HG03066 (cell line): ENCODE results near the gene PTX4.

Experiments
- ATAC-seq: cut with Tn5 transposase; IDR thresholded peaks from one replicate; pipeline ENCODE4 v1.9.1; 2021; ENCODE audit warnings: low read depth; ENCODE audit not compliant: unreplicated experiment

PTX4 gene, protein sequence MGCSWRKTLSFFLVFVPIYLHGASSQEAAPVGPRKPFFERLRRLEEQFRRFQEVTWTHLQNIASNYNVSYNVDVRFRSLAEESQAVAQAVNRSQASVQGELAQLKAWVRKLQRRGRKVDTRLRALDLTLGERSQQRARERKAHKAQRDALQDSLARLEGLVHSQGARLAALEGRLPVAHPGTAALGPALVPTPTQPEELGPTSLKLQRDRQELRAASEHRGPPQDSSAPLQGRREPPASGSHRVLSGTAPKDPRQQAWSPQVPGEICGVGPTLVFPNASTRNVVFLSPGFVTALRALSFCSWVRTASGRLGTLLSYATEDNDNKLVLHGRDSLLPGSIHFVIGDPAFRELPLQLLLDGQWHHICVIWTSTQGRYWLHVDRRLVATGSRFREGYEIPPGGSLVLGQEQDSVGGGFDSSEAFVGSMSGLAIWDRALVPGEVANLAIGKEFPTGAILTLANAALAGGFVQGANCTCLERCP

DNA sequence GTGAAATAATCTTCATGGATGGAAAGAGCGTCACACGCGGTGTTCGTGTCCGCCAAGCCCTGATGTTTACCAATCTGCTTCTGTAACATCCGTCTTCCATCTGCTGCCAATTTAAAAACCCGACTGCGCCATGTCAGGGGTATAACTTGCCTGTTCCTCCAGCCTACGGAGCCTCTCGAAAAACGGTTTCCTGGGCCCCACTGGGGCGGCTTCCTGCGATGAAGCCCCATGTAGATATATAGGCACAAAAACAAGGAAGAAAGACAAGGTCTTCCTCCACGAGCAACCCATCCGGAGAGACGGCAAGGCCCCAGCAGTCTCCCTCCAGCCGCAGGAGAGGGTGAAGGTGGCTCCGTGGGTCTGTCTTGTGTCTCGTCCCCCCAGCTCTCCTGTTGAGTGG is at the start of gene PTX4:
Gene PTX4 (minus strand): TSS at position 326 of the 400 bp plus-strand sequence. CDS start 35 bp downstream, at position 291.
- ATAC-seq, result no peak

DNA sequence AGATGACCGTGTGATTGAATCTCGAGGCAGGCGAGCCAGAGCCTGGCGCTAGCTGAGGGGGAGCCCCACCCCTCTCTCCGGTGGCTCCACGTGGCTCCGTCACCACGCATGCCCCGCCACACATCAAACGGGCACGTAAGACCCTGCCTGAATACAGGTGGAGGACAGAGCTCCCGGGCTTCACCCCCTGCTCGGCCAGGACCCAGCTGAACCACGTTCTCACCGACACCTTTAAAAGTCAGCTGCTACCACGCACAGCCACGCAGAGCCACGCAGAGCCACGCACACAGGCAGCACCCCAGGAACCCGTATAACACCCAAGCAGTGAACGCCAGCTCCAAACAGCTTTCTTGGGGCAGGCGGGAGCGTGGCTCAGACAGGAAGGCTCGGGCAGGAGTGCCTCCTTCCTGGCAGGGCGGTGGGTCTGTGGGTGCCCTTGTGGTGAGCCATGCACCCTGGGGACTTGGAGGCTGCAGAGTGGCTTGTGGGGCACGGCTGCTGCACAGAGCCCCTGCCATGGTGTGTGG is 49.1 kb upstream of the PTX4 start:
- ATAC-seq, result no peak

DNA sequence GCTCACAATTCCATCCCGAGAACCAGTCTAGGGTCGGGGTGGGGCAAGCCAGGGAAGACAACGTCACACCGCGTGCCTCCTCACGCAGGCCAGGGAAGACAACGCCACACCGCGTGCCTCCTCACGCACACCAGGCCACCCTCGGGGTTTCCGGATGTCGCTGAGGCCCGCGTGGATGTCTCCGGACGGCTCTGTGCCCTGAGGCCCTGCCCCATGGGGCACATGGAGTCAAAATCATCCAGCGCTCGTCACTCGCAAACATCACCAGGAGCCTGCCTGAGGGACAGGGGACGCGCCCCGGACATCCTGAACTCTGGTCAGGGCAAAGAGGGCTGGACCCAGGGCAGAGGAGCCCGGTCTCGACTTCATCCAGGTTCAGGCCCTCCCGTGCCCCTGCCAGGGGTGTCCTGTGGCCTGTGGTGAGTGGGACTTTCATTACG is 48.4 kb upstream of the PTX4 start:
- ATAC-seq, result no peak

DNA sequence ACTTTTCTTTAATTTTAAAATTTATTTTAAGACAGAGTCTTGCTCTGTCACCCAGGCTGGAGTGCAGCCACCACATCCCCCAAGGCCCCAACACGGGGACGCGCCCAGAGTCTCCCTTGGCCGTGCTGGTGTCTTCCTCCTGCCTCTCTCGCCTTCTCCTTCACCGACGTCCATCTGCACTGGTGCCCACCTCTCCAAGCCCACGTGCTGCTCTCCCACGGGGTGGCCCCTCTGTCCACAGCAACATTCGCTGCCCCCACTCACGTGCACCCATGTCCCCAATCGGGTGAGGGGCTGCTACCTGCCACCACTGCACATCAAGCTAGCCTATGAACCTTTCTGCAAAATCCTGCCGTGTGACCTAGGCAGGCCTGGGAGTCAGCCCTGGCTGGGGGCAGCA is 47.9 kb upstream of the PTX4 start:
- ATAC-seq, result no peak

DNA sequence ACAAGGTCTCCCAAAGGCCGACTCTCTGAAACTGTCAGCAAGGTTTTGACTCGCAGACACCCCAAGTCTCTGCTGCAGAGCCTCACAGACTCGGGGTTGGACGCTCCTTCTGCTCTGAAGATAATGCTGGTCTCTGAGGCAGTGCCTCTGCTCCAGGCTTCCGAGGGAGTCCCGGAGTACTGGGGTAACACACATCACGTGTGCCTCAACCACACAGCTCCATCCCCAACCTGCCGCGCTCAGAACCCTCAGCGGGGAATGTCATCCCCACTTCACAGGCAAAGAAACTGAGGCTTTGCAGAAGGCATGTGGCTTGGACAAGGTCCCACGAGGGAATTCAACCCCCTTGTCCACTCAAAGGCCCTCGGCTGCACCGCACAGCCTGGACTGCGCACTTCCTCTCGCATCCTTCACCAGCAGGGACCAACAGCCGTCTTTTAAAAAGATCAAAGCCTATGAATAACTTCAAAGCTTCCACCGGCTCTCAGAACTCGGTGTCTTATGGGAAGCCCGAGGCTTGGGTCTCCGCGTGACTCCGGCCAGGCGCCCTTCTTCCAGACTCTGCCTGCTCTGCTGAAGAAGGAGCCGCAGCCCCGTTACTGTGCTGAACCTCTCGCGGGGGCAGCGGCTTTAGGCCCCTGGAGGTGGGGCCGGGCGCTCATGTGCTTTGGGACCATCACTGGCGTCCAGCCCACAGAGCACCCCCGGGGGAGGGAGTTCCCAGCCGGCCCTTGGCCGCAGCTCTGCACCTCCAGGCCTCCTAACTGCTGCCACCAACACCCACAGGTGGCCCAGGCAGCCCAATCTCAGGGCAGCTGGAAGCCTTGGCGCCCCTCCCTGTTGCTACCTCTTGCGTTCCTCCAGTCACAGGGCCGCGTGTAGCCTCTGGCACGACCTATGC is 46.9 kb upstream of the PTX4 start:
- ATAC-seq, result no peak

DNA sequence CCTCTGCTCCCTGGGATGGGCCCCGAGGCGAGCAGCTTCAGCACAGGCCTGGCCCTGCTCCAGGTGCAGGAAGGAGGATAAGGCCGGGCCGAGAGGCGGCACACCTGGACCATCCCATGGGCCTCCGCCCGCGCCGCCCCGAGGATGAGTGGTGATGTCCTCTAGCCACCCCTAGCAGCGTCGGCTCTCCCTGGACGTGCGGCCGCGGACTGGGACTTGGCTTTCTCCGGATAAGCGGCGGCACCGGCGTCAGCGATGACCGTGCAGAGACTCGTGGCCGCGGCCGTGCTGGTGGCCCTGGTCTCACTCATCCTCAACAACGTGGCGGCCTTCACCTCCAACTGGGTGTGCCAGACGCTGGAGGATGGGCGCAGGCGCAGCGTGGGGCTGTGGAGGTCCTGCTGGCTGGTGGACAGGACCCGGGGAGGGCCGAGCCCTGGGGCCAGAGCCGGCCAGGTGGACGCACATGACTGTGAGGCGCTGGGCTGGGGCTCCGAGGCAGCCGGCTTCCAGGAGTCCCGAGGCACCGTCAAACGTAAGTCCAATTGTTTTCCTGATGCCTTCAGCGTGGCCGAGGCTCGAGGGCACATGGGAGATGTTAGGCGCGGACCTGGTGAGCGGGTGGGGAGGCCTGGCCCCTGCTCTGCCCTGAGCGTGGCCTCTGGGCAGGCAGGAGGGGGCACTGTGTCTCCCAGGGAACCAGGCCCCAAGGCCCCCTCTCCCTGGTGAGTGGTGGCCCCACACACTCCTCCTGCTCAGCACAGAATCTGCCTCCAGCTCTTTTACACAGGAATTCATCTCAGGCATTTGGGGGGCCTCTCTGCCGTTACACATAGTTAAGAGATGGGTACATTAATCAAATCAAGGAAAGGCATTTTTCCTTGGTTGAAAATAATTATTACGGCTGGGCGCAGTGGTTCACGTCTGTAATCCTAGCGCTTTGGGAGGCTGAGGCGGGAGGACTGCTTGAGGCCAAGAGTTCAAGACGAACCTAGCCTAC is 45.6 kb upstream of the PTX4 start:
- ATAC-seq, result no peak

DNA sequence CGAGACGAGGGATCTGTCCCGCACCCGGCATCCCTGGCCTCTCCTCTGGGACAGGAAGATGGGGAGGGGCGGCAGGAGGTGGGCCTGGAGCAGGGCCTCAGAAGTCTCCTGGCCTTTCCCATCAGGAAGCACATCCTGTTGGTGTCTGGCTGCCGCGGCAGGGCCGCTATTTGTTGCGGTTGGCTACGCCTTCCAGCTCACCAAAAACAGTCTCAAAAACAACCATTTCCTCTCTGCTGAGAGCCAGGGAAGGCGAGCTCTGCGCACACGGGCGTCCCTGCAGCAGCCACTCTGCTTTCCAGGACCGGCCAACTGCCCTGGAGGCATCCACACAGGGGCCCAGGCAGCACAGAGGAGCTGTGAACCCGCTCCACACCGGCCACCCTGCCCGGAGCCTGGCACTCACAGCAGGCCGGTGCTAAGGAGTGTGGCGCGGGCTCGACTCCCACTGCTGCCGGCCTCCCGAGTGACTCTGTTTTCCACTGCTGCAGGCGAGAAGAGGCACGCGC is 44.8 kb upstream of the PTX4 start, which contains the start of gene TMEM204:
Gene TMEM204 (plus strand): TSS at position 224 of the 509 bp plus-strand sequence. CDS start 610 bp downstream, outside the sequence.
- no peak for ATAC-seq

DNA sequence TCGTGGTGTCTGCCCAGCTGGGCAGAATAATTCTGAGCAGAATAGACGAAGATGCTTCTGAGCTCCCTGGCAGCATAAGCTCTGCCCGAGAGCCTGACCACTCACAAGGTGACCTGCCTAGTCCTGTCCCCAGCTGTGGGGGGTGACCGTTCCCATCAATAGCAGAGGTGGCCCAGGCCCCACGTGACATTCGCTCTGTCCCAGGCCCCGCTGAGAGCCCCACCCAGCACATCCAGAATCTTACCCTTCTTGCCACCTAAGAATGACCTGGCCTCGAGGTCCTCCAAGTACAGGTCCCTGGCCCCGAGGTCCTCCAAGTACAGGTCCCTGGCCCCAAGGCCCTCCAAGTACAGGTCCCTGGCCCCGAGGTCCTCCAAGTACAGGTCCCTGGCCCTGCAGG is 44.0 kb upstream of the PTX4 start:
- no peak for ATAC-seq

DNA sequence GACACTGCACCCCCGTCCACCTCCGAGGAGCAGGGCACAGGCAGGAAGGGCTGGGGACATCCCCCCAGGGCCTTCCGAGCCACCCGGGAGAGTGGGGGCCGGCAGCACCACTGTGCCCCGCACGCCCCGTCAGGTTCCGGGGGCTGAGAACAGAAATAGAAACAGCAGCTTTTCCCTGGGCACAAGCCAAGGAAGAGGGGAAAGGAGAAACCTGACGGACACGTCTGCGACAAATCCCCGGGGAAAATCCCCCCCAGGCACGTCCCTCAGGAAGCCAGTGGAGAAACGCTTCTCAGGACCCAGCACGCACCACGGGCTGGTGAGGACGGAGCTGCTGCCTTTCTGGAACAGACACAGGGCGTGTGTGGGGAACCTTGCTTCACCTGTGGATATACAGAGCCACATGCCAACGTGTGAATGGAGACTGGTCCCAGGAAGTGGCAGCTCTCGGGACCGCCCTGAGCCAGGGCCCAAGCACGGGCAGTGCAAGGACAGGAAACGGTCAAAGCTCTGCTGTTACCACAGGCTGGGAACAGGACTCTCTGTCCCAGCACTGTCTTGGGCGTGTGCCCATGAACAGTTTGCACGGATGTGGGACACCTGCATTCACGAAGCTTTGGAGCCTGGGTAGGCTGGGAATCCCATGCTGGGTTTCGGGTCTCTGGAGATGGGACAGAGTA is 43.5 kb upstream of the PTX4 start:
- no peak for ATAC-seq

DNA sequence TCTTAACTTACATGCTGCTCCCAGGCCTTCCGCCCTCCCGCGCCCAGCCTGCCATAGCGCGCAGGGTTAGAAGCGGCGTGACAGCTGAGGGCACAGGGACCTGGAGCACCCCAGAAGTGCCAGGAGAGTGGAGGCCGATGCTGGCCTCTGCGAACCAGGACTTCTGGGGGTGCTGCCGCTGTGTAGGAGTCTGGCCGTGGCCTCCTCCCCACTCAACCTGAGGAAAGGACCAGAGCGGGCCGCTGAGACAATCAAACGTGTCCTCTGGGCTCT is 42.8 kb upstream of the PTX4 start:
- no peak for ATAC-seq

DNA sequence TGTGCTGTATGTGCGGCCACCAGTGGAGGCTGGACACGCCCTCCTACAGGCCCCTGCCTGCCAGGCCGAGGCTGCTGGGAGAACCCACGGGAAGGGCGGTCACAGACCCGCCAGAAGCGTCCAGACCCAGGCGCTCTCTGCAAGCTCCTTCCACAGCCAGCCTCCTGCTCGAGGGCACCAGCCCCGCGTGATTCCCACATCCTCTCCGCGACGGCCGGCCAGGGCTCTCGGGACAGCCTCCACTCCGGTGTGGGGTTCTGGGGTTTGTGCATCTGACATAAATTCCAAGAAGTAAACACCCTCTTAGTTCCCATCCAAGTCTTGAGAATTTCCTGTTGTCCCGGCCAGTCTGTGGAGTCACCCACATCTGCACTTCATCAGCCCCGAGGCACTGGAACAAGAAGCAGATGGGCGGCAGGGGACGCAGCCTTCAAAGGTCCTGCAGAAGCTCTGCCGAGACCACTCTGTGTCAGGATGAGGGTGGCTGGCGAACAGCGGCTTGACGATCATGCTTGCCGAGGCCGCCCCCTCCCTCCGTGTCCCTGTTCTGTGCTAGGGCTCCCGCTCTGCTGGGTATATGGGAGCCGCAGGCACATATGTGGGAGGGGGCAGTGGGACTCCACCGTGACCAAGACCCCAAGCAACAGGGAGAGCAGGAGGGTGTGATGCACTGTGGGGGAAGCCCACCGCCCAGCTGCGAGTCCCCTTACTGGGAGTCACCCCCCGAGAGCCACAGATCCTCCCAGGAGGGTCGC is 42.3 kb upstream of the PTX4 start:
- ATAC-seq, result no peak

DNA sequence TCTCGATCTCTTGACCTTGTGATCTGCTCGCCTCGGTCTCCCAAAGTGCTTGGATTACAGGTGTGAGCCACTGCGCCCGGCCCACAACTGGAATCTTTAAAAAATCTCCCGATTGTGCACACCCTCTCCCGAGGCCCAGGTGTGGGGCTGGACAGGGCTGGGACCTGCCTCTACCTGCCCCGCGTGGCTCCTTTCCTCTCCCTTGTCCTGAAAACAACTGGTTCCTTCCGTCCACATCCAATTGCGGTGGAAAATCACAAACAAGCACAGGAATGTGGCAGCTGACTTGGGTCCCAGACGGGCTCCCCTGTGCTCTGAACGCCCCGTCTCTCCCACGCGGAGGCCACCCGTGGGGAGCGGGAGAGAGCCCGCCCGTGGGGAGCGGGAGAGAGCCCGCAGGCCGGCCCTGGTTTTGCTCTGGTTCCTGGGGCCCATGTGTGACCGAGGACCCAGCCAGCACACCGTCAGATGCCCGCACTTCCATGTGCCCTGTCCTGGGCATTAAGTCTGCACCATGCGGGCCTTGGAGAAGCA is 41.7 kb upstream of the PTX4 start:
- ATAC-seq, result no peak

DNA sequence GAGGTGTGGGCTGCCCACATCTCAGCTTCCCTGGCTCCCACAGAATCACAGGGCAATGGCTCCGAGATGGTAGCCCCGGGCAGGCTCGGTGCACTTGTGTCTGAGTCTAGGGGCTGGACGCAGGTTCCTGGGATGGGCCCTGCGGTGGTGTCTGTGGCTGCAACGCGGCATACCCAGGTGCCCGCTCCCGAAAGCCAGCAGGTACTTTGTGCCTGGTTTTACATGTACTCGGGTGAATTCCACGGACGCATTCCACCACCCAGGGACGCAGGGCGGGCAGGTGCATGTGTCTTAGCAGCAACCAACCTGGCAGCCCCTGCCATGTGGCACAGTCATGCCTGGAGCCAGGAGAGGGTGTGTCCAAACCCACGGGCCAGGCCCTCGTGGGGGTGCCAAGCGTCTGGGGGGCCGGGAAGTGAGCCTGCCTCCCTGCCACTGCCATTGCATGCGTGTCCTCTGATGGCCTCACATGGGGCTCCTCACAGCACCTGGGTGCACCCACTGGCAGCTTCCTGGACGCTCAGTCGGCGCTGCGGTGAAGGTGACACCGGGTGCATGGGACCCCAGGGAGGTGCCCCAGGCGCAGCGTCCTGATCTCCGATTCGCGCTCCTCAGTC is 40.3 kb upstream of the PTX4 start:
- no peak for ATAC-seq

DNA sequence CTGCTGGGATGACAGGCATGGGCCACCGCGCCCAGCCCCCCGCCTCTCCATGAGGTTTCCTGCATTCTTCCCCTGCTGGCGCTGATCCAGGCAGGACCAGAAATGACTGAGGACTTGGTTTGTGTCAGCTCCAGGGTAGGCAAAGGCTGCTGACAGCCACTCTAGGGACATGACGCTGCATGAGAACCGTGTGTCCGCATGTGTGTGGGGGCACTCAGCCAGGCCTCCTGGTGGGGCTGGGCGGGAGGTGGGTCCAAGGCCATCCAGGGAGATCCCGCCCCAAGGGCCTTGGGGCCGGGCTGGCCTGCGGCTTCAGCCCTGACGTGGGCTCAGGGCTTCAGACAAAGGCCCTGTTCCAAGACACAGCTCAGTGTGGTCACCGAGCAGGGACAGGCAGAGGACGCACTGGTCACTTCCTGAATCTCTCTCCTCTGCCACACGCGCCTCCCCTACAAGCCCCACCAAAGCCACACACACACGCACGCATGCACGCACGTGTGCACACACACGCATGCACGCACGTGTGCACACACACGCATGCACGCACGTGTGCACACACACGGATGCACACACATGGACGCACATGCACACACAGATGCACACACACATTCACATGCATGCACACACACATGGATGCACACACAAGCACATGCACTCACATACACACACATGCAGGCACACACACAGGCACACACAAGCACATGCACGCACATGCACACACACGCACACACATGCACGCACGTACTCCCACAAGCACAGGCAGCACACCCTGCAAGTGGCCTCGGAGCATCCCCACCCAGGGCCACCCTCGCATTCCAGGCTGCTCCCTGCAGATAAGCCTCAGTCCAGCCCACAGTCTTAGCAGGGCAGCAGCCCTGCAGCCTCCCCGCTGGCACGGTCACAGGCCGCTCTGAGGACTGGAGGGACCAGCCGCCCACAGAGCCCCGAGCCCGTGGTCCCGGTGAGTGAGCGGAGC is 39.4 kb upstream of the PTX4 start:
- ATAC-seq, result no peak

DNA sequence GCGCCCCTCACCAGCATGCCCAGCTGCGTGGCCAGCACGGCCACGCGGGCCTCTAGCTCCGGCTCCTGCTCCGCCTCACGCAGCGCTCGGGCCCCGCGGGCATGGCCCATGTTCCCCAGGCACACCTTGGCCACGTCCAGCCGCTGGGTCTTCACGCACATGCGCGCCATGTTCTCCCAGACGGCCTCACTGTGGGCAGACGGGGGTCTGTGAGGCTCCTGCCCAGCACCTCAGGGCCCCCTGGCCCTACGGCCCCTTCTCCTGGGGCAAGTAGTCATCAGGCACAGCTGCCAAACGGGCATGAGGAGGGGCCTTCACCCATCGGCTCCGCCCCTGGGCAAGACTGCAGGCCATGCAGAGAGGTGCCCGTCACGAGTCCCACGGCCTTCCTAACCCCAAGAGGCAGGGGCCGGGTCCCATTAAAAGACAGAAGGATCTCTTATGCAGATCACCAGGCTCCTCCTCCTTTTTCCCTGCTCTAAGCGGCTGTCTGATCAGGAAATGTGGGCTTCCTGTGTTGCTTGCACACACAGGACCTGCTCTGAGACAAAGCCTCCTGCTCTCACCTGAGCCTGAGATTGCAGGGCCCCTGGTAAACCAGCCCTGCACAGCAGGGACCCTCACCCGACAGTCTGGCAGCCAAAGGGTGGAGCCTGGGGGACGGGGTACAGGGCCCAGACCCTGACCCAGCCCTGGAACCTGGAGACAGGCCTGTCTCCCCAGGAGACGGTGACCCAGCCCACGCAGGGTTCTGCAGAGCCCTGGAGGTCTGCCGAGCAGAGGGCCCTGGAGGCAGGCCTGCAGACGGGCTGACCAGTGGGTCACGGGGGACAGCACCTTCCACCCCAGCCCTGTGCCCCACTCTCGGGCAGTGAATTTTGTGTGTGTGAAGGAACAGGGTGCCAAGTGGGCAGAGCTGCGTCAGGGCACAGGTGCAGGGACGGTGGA is 38.1 kb upstream of the PTX4 start:
- no peak for ATAC-seq
